Sigmoid colon (tissue), 4 donors: ENCODE results near the gene MIB1.

Source experiments
- CTCF ChIP-seq, 4 experiments: fragments of 450-650 bp in 3 of 4; fragments of 200-600 bp in 1 of 4; IDR thresholded peaks; one replicate each; pipeline ENCODE4 v1.5.1; 2016 to 2019; ENCODE audit warnings: antibody characterized with exemption in 4 of 4, mild to moderate bottlenecking in 3 of 4, moderate library complexity in 2 of 4
- EP300 ChIP-seq, 4 donors: sonication (generic); formaldehyde crosslinking; IDR thresholded peaks; one replicate each; pipeline ENCODE4 v1.6.1; 2017; ENCODE audit warnings: antibody characterized with exemption in 4 of 4
- POLR2AphosphoS5 ChIP-seq, 4 donors: sonication (generic); formaldehyde crosslinking; IDR thresholded peaks; one replicate each; pipeline ENCODE4 v1.6.1; 2017; ENCODE audit warnings: antibody characterized with exemption in 4 of 4

- no peak for TF ChIP-seq POLR2AphosphoS5 (IDR thresholded peaks at IDR 0.05)
- TF ChIP-seq CTCF (IDR thresholded peaks at IDR 0.05), result no peak
- TF ChIP-seq EP300 (IDR thresholded peaks at IDR 0.05), result no peak
Measured at GRCh38 chr18:21727702-21728101, 12.9 kb upstream of the MIB1 start.
